Measurements from ENCODE around the gene CACNB2.

DNA sequence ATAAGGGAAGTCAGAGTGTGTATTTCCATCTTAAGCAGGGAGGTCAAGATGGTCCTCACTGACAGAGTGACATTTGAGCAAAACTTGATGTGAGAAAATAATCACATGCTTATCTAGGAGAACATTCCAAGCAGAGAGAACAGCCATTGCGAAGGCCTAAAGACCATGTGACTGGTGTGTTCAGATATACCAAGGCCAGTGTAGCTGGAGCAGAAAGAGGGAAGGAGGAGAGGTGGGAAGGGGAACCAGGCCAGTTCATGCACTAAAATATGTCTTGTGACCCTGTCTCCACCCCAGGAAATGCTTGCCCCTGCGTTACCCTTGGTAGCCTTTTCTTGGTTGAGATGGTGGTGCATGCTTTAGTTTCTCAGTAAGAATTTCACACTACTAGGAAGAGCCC is 77.4 kb downstream of the CACNB2 start:
- TF ChIP-seq, protein P1, sequence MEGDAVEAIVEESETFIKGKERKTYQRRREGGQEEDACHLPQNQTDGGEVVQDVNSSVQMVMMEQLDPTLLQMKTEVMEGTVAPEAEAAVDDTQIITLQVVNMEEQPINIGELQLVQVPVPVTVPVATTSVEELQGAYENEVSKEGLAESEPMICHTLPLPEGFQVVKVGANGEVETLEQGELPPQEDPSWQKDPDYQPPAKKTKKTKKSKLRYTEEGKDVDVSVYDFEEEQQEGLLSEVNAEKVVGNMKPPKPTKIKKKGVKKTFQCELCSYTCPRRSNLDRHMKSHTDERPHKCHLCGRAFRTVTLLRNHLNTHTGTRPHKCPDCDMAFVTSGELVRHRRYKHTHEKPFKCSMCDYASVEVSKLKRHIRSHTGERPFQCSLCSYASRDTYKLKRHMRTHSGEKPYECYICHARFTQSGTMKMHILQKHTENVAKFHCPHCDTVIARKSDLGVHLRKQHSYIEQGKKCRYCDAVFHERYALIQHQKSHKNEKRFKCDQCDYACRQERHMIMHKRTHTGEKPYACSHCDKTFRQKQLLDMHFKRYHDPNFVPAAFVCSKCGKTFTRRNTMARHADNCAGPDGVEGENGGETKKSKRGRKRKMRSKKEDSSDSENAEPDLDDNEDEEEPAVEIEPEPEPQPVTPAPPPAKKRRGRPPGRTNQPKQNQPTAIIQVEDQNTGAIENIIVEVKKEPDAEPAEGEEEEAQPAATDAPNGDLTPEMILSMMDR (IDR thresholded peaks at IDR 0.05) = no peak
- TF ChIP-seq POLR2A (IDR thresholded peaks at IDR 0.05) = no peak

Data from adrenal gland (tissue), 5 donors.